ENCODE results near the gene CFAP300. TPM values are rescaled to one million over a fixed set of nuclear protein-coding genes. Genes with fewer than 3 reads are reported as not detected.

CFAP300 gene
- total RNA-seq, 1 experiment from 2014 or later = 1.7 TPM

GRCh38 chr11:102007567-102008437 lies 39.4 kb upstream of the CFAP300 start:
- Histone ChIP-seq H2BK5ac (ENCODE audit: insufficient read length, low read length) (no peak overlapping the region), H2BK20ac (ENCODE audit: low read depth, low read length, poor library complexity, severe bottlenecking) (no peak overlapping the region), H3K9me3 (ENCODE audit: control insufficient read depth, low read depth, low read length) (no peaks in the 10 kb centered on the region), H4K8ac (replicated peaks; ENCODE audit: insufficient read length, low read depth, low read length) (no peak overlapping the region), H3K4me2 (ENCODE audit: insufficient read depth, insufficient read length, low read length) (no peak overlapping the region), H3K9ac (ENCODE audit: extremely low read depth, insufficient read length, low read length) (no peak overlapping the region), H3K27ac (ENCODE audit: insufficient read length, low read depth, low read length) (no peak overlapping the region), H2BK12ac (ENCODE audit: insufficient read length, low read depth, low read length) (no peak overlapping the region), H3K56ac (ENCODE audit: insufficient read length, low read depth, low read length) (no peak overlapping the region), H3K23ac (ENCODE audit: insufficient read length, low read depth, low read length) (no peak overlapping the region), H3K4ac (ENCODE audit: low read depth, low read length) (no peak overlapping the region), H3K27me3 (ENCODE audit: insufficient read depth, low read length) (no peaks in the 10 kb centered on the region), H2AK5ac (ENCODE audit: insufficient read length, low read length) (no peak overlapping the region), H4K5ac (ENCODE audit: insufficient read length, low read depth, low read length) (no peak overlapping the region), H4K91ac (ENCODE audit: insufficient read length, low read depth, low read length) (no peak overlapping the region), H4K20me1 (ENCODE audit: control insufficient read depth, insufficient read depth, insufficient read length) (no peaks in the 10 kb centered on the region), H3K4me1 (ENCODE audit: insufficient read depth, low read length) (no peaks in the 10 kb centered on the region; the same call in 1 of the 2 replicates), H2BK120ac (ENCODE audit: low read depth, low read length, poor library complexity, severe bottlenecking) (no peak overlapping the region), H2BK15ac (ENCODE audit: low read depth, low read length) (no peak overlapping the region), H3K79me1 (ENCODE audit: insufficient read depth, low read depth, low read length, poor library complexity, severe bottlenecking) (no peaks in the 10 kb centered on the region), H3K18ac (ENCODE audit: insufficient read length, low read depth, low read length) (no peak overlapping the region), H3K23me2 (ENCODE audit: insufficient read length, low read depth, low read length, poor library complexity, severe bottlenecking) (no peaks in the 10 kb centered on the region), H3T11ph (ENCODE audit: low read length) (no peak overlapping the region), H3K79me2 (ENCODE audit: insufficient read depth, low read length) (no peaks in the 10 kb centered on the region), H3K14ac (ENCODE audit: insufficient read depth, low read length) (no peak overlapping the region), H2AFZ (ENCODE audit: low read length) (no peak overlapping the region)
- Mint-ChIP-seq H3K27me3 (ENCODE audit: low read depth) (no peaks in the 10 kb centered on the region; the same call in 1 of the 2 replicates), H3K36me3 (ENCODE audit: insufficient read depth in 1 of 3, low read depth in 3 of 3) (no peaks in the 10 kb centered on the region), H3K27ac (no peak overlapping the region; a peak in 1 of 7 replicates), H3K4me3 (no peak overlapping the region), H3K4me1 (peaks cover 10 to 18% of the 10 kb centered on the region in 2 experiments), H3K9me3 (no peaks in the 10 kb centered on the region)
- WGBS (ENCODE audit: extremely low coverage, insufficient read length, low lambda C conversion rate) = no CpG with 5 or more reads among the region's 4 CpGs
- no peak for DNase-seq
- TF ChIP-seq CTCF (conservative IDR thresholded peaks at IDR 0.05) = peak; percentile 74
